HG03342 (cell line): Measurements from ENCODE around the gene HSDL2.
"Not testable (repeated sequence)": the region's sequence is repeated elsewhere in the genome, so short reads cannot be mapped to it uniquely, and the experiment has no call there.

Experiments
- ATAC-seq: cut with Tn5 transposase; IDR thresholded peaks from one replicate; pipeline ENCODE4 v1.9.1; 2021; ENCODE audit warnings: mild to moderate bottlenecking, moderate library complexity; ENCODE audit not compliant: unreplicated experiment

HSDL2 gene

GRCh38 chr9:112393146-112393545 is 13.2 kb downstream of the HSDL2 start:
- ATAC-seq = not testable (repeated sequence)

GRCh38 chr9:112396416-112396815 is 16.5 kb downstream of the HSDL2 start:
- ATAC-seq = no peak

- ATAC-seq = no peak
Measured at GRCh38 chr9:112396872-112397271, 17.0 kb downstream of the HSDL2 start.

- no peak for ATAC-seq
Measured at GRCh38 chr9:112401175-112401815, 21.4 kb downstream of the HSDL2 start.

- no peak for ATAC-seq
Measured at GRCh38 chr9:112403614-112404201, 23.8 kb downstream of the HSDL2 start.

- no peak for ATAC-seq
Measured at GRCh38 chr9:112404508-112404932, 24.6 kb downstream of the HSDL2 start.

- no peak for ATAC-seq
Measured at GRCh38 chr9:112408275-112408674, 28.4 kb downstream of the HSDL2 start.

- ATAC-seq = no peak
Measured at GRCh38 chr9:112408819-112409218, 28.9 kb downstream of the HSDL2 start.

- no peak for ATAC-seq
Measured at GRCh38 chr9:112409758-112410157, 29.9 kb downstream of the HSDL2 start.

GRCh38 chr9:112411626-112412027 is 31.7 kb downstream of the HSDL2 start:
- ATAC-seq = no peak

GRCh38 chr9:112413728-112414127 is 33.8 kb downstream of the HSDL2 start:
- not testable (repeated sequence) for ATAC-seq

GRCh38 chr9:112420208-112420607 is 40.3 kb downstream of the HSDL2 start:
- no peak for ATAC-seq

- no peak for ATAC-seq
Measured at GRCh38 chr9:112421771-112422222, 41.9 kb downstream of the HSDL2 start.

GRCh38 chr9:112422417-112423148 is 42.7 kb downstream of the HSDL2 start:
- no peak for ATAC-seq

- ATAC-seq = no peak
Measured at GRCh38 chr9:112430006-112430522, 50.2 kb downstream of the HSDL2 start.

GRCh38 chr9:112433499-112434392 is 53.8 kb downstream of the HSDL2 start:
- ATAC-seq = no peak

GRCh38 chr9:112434487-112434886 is 54.6 kb downstream of the HSDL2 start:
- no peak for ATAC-seq

- no peak for ATAC-seq
Measured at GRCh38 chr9:112437406-112437805, 57.5 kb downstream of the HSDL2 start.

- no peak for ATAC-seq
Measured at GRCh38 chr9:112439171-112439570, 59.3 kb downstream of the HSDL2 start.

- ATAC-seq = no peak
Measured at GRCh38 chr9:112439825-112440224, 59.9 kb downstream of the HSDL2 start.

GRCh38 chr9:112443200-112443599 is 63.3 kb downstream of the HSDL2 start:
- no peak for ATAC-seq
